ENCODE data around the gene SCARB1.

The SCARB1 gene

DNA sequence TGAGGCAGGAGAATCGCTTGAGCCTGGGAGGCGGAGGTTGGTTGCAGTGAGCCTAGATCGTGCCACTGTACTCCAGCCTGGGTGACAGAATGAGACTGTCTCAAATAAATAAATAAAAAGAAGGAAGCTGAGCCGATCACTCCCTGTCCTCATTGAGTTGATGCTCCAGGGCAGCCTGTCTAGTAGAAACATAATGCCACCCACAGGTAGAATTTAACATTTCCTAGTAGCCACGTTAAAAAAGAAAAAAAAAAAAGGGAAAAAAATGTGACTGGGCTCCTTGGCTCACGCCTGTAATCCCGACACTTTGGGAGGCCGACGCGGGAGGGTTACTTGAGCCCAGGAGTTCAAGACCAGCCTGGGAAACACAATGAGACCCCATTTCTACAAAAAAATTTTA, 135.7 kb downstream of the SCARB1 start:
- Histone ChIP-seq H3K9me3 (replicated peaks; ENCODE audit: insufficient read depth, low read length) (no peaks in the 10 kb centered on the region), H3K79me2 (ENCODE audit: low read length) (no peaks in the 10 kb centered on the region), H3K9ac (ENCODE audit: low read length) (no peak overlapping the region), H4K20me1 (ENCODE audit: insufficient read depth, low read length) (no peaks in the 10 kb centered on the region), H3K9me2 (replicated peaks; ENCODE audit: insufficient read depth, low read length) (no peaks in the 10 kb centered on the region), H3K4me1 (ENCODE audit: low read length) (peaks cover 5% of the 10 kb centered on the region), H3K27me3 (replicated peaks; ENCODE audit: insufficient read depth, low read length) (no peaks in the 10 kb centered on the region), H3F3A (ENCODE audit: insufficient read depth, low read length) (no peaks in the 10 kb centered on the region), H3K27ac (ENCODE audit: low read length) (no peak overlapping the region), H3K36me3 (replicated peaks; ENCODE audit: insufficient read depth, low read length) (no peaks in the 10 kb centered on the region), H3K4me2 (ENCODE audit: low read depth, low read length) (no peak overlapping the region), H2AFZ (ENCODE audit: low read length) (no peak overlapping the region), H3K4me3 (ENCODE audit: low read length) (no peak overlapping the region)
- no peak for TF ChIP-seq EZH2phosphoT487 (IDR thresholded peaks at IDR 0.05; ENCODE audit: low read length)
- no peak for TF ChIP-seq EZH2 (optimal IDR thresholded peaks at IDR 0.05; ENCODE audit: low read depth, low read length)
- TF ChIP-seq, protein P1, sequence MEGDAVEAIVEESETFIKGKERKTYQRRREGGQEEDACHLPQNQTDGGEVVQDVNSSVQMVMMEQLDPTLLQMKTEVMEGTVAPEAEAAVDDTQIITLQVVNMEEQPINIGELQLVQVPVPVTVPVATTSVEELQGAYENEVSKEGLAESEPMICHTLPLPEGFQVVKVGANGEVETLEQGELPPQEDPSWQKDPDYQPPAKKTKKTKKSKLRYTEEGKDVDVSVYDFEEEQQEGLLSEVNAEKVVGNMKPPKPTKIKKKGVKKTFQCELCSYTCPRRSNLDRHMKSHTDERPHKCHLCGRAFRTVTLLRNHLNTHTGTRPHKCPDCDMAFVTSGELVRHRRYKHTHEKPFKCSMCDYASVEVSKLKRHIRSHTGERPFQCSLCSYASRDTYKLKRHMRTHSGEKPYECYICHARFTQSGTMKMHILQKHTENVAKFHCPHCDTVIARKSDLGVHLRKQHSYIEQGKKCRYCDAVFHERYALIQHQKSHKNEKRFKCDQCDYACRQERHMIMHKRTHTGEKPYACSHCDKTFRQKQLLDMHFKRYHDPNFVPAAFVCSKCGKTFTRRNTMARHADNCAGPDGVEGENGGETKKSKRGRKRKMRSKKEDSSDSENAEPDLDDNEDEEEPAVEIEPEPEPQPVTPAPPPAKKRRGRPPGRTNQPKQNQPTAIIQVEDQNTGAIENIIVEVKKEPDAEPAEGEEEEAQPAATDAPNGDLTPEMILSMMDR (IDR thresholded peaks at IDR 0.05; ENCODE audit: low read length): no peak
- DNase-seq: no peak

DNA sequence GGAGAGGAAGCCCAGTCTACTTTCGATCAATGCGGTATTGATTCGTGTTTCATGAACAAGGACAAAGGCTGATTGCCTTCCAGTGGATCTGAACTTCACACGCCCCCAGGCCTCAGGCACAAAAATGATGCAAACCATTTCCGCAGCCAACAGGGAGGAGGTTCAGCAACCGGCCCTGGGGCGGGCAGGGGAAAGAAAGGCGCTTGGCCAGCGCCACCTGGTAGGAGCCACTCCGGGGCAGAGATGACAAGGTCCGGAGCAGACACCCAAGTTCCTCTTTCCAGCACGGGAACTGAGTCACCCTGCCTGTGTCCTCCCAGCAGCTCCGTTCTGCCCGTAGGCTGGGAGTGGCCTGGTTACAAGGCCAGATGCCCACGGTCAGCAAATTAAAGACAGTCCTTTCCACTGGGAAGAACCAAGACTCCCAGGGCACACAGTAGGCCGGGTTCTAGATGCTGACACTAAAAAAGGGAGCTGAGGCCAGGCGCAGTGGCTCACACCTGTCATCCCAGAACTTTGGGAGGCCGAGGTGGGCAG, 136.3 kb downstream of the SCARB1 start:
- H3K36me3 ChIP-seq (replicated peaks; ENCODE audit: insufficient read depth, low read length): no peaks in the 10 kb centered on the region
- no peaks in the 10 kb centered on the region for H3K9me3 ChIP-seq (replicated peaks; ENCODE audit: insufficient read depth, low read length)
- peak; percentile 7 for DNase-seq
- H3K27ac ChIP-seq (ENCODE audit: low read length): no peak overlapping the region
- no peaks in the 10 kb centered on the region for H3K27me3 ChIP-seq (replicated peaks; ENCODE audit: insufficient read depth, low read length)
- no peak overlapping the region for H3K4me2 ChIP-seq (ENCODE audit: low read depth, low read length)
- H3K4me1 ChIP-seq (ENCODE audit: low read length): peaks cover 5% of the 10 kb centered on the region
- H3K79me2 ChIP-seq (ENCODE audit: low read length): no peaks in the 10 kb centered on the region
- H3K9me2 ChIP-seq (replicated peaks; ENCODE audit: insufficient read depth, low read length): no peaks in the 10 kb centered on the region
- H3F3A ChIP-seq (ENCODE audit: insufficient read depth, low read length): no peaks in the 10 kb centered on the region
- no peak for TF ChIP-seq EZH2 (optimal IDR thresholded peaks at IDR 0.05; ENCODE audit: low read depth, low read length)
- TF ChIP-seq, protein P1 (IDR thresholded peaks at IDR 0.05; ENCODE audit: low read length): no peak
- TF ChIP-seq EZH2phosphoT487 (IDR thresholded peaks at IDR 0.05; ENCODE audit: low read length): no peak
- no peaks in the 10 kb centered on the region for H4K20me1 ChIP-seq (ENCODE audit: insufficient read depth, low read length)
- no peak overlapping the region for H3K9ac ChIP-seq (ENCODE audit: low read length)
- no peak overlapping the region for H2AFZ ChIP-seq (ENCODE audit: low read length)
- H3K4me3 ChIP-seq (ENCODE audit: low read length): no peak overlapping the region
